DMS53 treated with DMSO at 0.1 percent for 48 hours (cell line): ENCODE data around the gene KLF11.
"Not testable (repeated sequence)": the region's sequence is repeated elsewhere in the genome, so short reads cannot be mapped to it uniquely, and the experiment has no call there.

Source experiments
- DNase-seq: peaks from one replicate; lab custom pipeline; 2025; ENCODE audit not compliant: unreplicated experiment; lab: John Stamatoyannopoulos, UW

KLF11 gene

DNA sequence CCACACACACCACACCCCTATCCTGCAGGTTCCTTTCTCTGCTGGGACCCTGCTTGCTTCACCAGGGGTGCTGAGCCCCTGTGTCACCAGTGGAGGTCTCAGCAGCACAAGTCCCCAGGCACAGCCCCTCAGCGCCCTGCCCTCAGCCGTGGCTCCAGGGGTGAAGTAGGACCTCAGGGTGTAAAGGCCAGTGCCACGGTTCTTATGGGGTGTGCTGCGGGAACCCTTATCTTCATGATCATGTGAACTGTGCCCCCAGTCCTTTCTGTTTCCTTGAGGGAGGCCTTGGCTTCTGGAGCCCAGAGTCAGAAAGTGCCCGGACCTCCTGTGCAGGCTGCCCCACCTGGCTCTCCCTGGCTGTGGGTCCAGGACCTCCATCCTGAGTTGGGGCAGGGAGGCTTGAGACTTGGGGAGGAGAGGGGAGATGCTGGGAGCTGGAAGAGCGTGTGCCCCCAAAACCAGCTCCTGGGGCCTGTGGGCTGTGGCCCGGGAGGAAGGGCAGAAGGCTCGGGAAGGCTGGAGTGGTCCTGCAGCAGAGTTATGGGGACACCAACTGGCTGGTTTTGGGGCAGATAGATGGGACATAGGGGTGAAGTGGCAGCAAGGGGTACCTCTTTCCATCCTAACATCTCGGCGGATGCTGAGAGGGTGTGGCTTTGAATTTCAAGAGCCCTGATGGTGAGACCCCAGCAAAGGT lies 20.2 kb upstream of the KLF11 start:
- no peak for DNase-seq

DNA sequence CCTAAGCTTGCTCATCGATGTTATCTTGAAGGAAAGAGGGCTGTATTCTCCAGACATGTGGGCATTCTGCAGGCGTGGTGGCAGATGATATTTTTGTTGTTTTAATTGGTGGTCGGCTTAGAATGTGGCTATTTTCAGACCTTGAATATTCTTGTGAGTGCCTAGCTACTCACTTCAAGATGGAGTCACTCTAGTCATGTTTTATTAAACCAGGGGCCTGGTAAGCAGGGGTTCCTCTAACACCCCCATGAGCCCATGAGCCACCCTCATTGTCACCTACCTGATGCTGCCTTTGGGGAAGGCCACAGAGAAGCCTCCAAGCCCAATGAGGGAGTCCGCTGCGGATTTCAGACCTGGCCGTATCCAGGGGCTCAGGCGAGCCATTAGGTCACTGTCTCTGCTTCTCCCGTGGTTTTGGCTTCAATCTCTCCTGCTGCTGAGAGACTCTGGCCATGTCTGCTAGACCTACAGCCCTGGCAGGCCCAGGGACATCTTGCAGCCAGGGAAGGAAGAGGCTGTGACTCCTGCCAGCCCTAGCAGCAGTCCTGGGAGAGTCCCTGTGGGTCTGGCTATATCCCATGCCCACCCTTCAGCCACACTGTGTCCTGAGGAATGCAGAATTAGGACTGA lies 16.3 kb upstream of the KLF11 start:
- DNase-seq: no peak

DNA sequence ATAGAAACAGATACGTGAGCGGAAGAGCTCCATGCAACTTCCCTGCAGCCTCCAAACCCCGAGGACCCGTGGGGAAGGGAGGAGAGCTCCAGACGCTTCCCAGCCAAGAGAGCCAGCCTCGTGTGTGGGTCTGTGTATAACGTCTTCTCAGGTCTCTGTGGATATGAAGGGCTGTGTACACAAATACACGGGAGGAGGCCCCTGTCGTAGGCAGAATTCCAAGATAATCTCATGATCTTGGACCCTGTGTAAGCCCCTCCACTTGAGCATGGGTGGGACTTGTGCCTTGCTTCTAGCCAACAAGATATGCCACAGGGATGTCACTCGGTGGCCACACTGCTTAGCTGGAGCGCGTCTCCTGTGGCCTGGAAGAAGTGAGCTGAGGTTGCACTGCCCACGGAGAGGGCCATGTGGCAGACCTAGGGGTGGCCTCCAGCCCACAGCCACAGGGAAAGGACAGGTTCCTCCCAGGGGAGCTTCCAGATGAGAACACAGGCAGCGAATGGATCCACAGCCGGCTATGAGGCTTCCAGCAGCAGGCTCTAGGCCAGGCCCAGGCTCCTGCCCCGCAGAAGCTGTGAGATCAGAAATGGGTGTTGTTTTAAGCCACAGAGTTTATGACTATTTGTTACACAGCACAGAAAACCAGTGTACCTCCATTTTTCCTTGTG lies 15.6 kb upstream of the KLF11 start:
- DNase-seq: no peak

DNA sequence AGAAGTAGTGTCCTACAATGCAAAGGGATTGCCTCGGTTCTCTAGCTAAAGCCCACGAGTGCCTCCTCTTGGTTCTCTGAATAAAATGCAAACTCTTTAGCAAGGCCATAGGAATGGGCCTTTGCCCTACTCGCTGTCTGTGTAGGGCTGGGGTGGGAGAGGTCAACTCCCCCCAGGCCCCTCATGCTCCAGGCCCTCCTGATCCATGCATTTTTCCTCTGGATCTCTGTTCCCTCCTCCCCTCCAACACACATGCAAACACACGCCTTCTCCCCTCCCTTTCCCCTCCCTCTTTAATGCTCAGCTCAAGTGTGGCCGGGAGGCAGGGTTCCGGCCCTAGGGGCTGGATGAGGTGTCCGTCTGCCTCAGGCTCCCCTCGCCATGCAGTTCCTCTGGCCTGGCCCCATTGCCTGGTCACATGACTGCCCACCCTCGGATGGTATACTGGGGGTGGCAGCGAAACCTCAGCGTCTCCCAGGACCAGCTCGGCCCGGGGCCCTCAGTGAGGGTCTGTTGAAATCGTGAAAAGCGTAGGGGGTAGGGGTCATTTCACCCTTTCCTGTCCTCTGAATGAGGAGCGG lies 14.9 kb upstream of the KLF11 start:
- no peak for DNase-seq

DNA sequence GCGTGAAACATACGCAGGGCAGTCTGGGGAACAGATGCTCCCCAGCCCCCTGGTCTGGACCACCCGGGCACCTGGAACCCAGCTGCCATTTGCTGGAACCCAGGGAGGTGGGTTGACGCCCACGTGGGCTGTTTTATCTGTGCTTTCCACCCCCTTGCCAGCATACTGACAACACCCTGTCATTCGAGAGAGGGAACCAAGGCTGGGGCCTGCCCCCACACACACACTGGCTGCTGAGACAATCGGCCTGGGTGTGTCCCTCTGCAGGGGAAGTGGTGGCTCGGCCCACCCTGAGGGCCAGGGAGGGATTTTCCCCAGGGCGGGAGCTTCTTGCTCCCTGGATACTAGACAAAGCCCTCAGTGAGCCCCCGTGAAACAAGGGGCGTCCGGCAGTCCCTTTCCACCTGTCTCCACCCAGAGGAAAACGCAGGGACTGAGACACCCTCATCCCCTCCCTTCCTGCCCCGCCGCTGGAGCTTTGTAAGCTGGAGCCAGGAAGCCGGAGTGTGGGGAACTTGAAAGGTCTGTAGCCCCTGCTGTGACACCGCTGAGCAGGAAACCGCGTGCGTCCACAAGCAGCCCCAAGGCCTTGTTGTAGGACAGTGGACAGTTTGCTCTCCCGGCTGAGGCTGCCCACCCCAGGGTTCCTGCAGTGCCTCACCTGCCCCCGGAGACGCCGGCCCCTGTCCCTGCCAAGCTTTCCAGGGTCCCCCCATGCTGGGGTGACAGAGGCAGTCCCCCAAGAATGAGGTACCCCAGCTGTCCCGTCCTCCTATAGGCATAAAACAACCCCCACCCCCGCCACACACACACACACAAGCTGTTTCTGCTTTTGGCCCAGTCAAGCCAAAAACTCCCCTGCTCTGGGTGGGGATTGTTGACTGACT lies 14.1 kb upstream of the KLF11 start:
- DNase-seq: no peak

DNA sequence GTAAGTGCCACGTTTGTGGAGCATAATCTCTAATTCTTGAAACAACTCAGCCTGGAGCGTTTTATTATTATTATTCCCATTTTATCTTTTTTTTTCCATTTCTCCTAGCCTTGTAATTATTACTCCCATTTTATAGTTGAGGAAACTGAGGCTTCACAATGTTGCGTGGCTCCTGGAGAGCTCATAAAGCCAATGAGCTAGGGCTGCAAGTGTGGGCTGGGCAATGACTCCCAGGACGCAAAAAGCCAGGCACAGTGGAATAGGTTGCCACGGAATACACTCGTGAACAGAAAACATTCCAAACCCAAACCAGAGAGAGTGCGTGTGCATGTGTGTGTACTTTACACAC lies 13.5 kb upstream of the KLF11 start:
- DNase-seq: no peak

DNA sequence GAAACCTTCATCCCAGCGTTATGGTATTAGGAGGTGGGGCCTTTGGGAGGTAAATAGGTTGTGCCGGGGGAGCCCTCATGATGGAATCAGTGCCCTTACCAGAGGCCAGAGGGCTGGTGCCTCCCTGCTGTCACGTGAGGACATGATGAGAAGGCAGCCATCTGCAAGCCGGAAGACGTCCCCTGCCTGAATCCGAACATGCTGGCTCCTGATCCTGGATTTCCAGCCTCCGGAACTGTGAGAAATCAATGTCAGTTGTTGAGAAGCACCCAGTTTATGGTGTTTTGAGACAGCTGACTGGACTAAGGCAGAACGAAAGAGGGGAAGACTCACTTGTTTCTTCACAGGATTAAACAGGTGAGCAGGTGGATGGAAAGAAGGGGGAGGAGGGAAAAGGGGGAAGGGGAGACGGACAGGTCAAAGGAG lies 13.0 kb upstream of the KLF11 start:
- peak; percentile 58 for DNase-seq

DNA sequence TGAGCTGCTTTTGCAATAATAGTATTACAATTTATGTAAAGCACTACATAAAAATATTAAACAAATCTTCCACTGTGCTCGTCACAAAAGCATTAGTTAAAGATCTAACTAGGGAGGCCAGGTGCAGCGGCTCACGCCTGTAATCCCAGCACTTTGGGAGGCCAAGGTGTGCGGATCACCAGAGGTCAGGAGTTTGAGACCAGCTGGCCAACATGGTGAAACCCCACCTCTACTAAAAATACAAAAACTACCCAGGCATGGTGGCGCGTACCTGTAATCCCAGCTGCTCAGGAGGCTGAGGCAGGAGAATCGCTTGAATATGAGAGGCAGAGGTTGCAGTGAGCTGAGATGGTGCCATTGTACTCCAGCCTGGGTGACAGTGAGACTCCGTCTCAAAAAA lies 12.6 kb upstream of the KLF11 start:
- not testable (repeated sequence) for DNase-seq

DNA sequence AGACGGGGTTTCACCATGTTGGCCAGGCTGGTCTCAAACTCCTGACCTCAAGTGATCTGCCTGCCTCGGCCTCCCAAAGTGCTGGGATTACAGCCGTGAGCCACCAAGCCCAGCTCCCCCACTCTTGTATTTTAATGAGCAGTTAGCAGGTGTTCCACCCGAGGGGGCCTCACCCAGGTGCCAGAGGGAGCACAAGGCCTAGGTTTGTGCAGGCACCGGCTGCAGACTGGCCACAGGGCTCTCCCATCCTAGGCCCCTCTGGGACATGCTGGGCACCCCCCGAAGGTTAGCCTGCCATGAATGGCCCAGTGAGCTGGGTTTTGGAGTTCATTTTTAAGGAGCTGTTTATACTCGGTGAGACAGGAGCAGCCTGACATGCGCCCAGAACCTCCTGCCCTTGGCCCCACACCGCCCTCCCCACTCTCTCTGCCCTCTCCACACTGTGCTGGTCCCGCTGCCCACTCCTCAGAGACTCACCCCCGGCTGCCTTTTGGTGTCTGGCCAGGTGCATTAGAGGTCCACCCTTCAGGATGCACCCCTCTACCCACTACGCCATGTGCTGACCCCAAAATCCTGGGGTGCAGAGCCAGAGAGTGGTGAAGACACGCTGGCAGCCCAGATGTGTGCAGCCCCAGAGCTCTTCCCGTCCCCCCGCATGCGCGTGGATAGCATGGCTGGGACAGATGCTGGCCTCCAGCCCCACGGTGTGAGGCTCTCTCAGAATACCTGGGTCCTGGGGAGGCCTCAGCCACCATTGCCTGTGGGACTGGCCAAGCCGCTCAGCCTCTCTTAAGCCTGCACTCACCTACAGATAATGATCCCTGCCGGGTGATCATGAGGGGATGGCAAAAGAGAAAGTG lies 11.2 kb upstream of the KLF11 start:
- no peak for DNase-seq

DNA sequence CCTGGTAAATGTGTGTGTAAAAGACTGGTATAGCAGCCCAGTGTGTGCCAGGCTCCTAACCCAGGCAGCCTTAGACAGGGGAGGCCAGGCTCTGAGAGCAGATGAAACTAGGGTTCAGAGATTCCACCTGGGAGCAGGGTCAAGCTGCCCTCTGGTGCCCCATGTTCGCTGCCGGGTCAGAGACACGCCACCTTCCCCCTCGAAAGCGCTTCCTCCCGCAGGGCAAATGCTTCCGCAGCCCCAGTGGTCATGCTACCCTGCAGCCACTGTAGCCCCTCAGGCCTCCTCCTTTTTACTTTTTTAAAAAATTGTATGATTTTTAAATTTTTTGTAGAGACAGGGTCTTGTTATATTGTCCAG lies 10.6 kb upstream of the KLF11 start:
- DNase-seq: no peak

DNA sequence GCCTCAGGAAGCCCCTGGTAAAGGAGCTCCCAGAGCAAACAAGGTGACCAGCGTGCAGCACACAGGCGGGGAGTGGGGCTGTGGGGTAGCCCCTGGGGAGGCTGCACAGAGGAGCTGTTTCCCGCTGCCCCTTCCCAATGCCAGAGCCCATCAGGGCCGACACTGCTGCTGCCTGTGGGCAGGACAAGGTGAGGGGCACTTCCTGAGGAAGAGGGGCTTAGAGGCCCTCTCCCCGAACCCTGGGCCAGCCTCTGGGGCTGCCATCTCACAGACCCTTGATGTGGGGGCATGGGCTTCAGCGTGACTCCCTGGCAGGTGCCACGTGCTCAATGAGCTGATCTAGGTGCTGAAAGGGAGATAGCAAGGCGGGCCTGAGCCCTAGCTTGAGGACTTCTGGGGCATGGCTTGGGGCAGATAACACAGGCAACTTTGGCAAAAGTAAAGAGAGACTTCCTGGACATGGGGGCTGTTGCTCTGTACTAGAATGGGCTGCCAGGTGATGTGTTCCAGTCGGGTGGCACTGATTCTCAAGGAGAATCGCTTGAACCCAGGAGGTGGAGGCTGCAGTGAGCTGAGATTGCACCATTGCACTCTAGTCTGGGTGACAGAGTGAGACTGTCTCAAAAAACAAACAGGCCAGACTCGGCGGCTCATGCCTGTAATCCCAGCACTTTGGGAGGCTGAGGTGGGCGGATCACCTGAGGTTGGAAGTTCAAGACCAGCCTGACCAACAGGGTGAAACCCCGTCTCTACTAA lies 9.9 kb upstream of the KLF11 start:
- no peak for DNase-seq

DNA sequence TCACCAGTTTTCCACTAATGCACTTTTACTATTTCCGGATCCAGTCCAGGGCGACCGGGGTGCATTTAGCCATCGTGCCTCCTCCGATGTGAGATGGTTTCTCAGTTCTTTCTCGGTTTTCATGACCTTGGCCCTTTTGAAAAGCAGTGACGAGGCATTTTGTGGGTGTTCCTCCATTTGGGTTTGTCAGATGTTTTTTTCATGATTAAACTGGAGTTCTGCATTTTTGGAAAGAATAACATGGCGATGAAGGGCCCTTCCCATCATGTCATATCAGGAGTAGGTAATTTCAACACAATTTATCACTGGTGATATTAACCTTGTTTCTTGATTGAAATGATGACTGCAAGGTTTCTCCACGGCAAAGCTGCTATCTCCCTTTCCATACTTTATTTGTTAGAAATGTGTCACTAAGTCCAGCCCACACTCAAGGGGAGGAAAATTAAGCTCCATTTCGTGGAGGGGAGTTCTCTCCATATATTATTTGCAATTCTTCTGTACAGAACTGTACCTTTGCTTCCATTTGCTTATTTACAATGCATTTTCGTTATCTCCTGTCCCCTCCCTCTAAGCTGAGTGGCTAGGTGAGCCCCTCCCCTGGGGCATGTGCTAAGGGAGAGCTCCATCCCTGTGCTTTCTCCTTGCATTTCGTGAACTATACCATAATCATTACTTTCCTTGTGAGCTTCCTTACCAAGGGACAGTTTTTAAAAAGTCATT lies 8.9 kb upstream of the KLF11 start:
- DNase-seq: no peak

DNA sequence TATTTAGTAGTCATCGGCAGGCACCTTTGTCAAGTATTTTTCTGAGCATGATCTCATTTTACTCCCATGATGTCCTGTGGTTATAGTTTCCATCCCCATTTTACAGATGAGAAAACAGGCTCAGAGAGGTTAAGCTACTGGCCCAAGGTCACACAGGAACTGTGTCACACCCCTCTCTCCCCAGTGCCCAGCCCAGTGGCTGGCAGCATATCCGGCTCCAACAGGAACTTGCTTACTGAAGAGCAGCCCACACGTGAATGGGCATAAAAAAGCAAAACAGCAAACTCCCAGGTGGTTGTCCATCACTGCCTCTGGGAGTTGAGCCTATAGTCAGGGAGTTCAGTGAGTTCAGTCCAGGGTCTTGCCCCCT lies 8.3 kb upstream of the KLF11 start:
- DNase-seq: no peak

DNA sequence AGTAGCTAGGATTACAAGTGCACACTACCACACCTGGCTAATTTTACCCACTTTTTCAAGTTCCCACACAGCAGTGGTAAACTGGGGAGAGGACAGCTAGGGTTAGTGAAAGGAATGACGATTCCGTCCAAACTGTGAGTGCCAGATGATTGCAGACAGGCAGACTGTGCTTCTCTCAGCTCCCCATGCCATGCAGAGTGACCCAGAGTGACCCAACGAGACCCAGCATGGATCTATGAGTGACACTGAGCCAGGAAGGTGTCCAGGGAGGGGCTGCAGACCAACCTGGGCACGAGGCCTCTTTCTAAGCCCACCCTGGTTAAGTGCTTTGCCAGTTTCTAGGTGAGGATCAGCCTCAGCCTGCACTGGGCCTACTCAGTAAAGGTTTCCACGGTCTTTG lies 7.7 kb upstream of the KLF11 start:
- no peak for DNase-seq

DNA sequence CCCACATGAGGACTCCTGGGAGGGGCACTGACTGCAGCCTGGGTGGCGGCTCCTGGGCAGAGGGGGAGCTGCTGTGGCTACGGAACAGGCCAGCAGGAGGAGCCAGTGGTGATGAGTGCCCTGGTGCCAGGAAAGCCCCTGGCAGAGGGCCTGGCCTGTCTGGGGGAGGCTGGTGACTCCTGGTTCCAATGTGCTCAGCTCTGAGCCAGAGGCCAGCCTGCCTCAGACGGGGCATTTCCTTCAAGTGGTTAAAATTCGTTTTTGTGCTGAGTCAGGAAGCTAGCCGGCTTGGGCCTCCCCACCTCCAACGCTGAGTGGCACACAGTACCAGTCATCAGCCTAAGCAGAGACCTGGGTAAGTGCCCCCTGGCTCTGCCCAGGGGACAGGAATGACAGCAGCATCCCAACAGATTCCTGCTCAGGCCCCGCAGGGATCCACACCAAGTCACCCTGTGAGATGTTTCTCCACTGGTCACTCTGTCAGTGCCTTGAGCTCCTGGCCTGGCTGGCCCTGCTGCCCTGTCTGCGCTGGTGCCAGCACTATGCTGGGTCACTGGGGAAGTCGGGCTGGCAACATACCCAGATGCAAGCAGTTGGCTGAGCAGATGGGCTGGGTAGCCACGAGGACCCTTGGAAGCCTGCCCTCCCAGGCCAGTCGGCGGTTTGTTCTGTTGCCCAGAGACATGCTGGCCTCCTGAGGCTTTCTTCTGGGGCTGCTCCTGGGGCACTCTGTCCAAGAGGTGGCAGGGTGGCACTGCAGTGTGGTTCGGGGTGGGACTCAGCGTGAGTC lies 7.1 kb upstream of the KLF11 start:
- no peak for DNase-seq

DNA sequence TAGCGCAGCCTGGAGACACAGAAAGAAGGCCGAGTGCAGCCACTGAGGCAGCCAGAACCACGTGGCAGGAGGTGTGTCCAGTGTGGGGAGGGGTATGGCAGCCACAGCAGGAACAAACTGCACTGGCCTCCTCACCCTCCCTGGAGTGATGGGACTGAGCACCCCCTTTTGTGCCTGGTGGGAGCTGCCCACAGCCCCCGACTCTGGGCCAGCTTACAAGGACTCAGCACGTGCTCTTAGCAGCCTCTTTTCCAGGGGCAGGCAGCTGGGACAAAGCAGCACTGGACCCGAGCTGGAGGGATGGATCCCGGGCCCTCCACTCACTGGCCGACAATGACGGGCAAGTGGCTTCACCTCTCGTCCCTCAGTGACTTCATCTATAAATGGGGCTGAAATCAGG lies 5.2 kb upstream of the KLF11 start:
- DNase-seq: no peak

DNA sequence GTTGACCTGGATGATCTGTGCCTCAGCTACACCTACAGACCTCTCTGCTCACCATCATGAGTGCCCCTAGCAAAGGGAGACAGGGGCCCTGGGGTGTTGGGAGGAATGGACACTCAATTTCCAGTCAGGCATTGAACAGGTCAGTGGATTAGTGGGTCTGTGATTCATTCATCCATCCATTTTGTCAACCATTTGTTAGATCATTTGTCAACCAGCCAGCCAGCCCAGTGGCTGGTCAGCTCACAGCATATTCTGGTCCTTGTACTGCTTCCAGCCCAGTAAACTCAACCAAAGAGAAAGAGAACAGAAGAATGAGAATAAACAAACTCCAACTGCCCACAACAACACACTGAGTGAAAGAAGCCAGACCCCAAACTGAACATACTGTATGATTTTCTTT lies 4.6 kb upstream of the KLF11 start:
- DNase-seq: no peak

DNA sequence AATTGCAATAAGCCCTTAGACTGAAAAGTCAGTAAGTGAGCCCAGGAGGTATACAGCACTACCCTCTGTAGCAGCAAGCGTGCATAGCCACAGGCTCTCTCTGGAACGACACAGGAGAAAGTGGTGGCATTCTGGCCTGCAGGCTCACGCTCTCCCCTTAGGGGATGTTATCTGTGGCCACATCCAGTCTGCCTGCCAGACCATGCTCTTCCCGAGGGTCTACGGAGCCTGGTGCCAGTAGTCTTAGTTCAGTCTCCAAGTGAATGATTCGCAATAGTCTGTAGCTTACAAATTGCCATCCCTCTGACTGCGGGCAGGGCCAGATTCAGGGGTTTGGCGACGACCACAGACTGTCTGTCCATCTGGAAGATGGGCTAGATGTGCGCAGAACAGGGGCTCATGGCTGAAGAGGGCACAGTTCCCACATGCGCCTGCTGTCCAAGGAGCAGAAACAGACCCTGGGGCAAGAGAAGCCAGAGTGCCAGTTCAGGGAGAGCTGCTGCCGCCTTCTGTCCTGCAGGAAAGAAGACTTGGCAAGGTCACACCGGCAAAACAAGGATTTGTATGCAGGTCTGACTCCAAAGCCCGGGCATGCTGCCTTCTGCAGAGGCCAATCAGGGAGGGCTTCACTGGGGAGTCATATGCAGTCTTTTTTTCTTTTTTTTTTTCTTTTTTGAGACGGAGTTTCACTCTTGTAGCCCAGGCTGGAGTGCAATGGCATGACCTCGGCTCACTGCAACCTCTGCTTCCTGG lies 3.5 kb upstream of the KLF11 start:
- no peak for DNase-seq
